Neuronal stem cell (in vitro differentiated cells): ENCODE results near the gene PLPP7.

Source experiments
- DNase-seq: peaks from one replicate; pipeline ENCODE4 v3.0.0-alpha.2; 2013; ENCODE audit warnings: low spot score
- H2AFZ ChIP-seq: one replicate; pipeline ENCODE4 v1.6.1; 2013; ENCODE audit warnings: mild to moderate bottlenecking, low read length, inconsistent platforms
- H2AK5ac ChIP-seq: 2 replicates; pipeline ENCODE4 v1.6.1; 2013; ENCODE audit warnings: low read depth, mild to moderate bottlenecking, inconsistent platforms, low read length, moderate library complexity, mixed read lengths
- H2BK120ac ChIP-seq: 2 replicates; pipeline ENCODE4 v1.6.1; 2013; ENCODE audit warnings: low read depth, mild to moderate bottlenecking, inconsistent platforms, low read length, moderate library complexity, mixed read lengths
- H2BK12ac ChIP-seq: one replicate; pipeline ENCODE4 v1.6.1; 2013; ENCODE audit warnings: low read length, inconsistent platforms
- H2BK15ac ChIP-seq: 2 replicates; pipeline ENCODE4 v1.6.1; 2013; ENCODE audit warnings: mild to moderate bottlenecking, low read length, inconsistent platforms, mixed read lengths
- H2BK5ac ChIP-seq: one replicate; pipeline ENCODE4 v1.6.1; 2013; ENCODE audit warnings: inconsistent platforms, mild to moderate bottlenecking, low read length, moderate library complexity
- H3K14ac ChIP-seq: one replicate; pipeline ENCODE4 v1.6.1; 2013; ENCODE audit warnings: low read length, inconsistent platforms
- H3K18ac ChIP-seq: 2 replicates; pipeline ENCODE4 v1.6.1; 2013; ENCODE audit warnings: low read length, inconsistent platforms
- H3K23ac ChIP-seq: 2 replicates; pipeline ENCODE4 v1.6.1; 2013; ENCODE audit warnings: low read depth, mild to moderate bottlenecking, mixed read lengths, low read length, inconsistent platforms; ENCODE audit not compliant: poor library complexity
- H3K27ac ChIP-seq: replicated peaks from 3 replicates; pipeline ENCODE4 v1.5.1; 2013; ENCODE audit warnings: low read length, inconsistent platforms
- H3K27me3 ChIP-seq, 3 experiments: 2 replicates each; pipeline ENCODE4 v1.6.1; 2013; ENCODE audit warnings: low read length in 3 of 3, mild to moderate bottlenecking in 2 of 3, inconsistent platforms in 1 of 3, low read depth in 1 of 3, mixed read lengths in 1 of 3, moderate library complexity in 1 of 3; ENCODE audit not compliant: control insufficient read depth in 3 of 3, insufficient read depth in 3 of 3
- H3K36me3 ChIP-seq, 2 donors: replicated peaks in 1 of 2; 2 replicates each; pipeline ENCODE4 v1.6.1; 2013; ENCODE audit warnings: low read length in 2 of 2; ENCODE audit not compliant: control insufficient read depth in 2 of 2, insufficient read depth in 2 of 2
- H3K4ac ChIP-seq: 2 replicates; pipeline ENCODE4 v1.6.1; 2013; ENCODE audit warnings: inconsistent platforms, mild to moderate bottlenecking, low read length, moderate library complexity
- H3K4me1 ChIP-seq, 2 donors: 1 replicate in 1 of 2; 2 replicates in 1 of 2; pipeline ENCODE4 v1.6.1; 2013; ENCODE audit warnings: low read length in 2 of 2, low read depth in 1 of 2; ENCODE audit not compliant: control insufficient read depth in 2 of 2, insufficient read depth in 1 of 2
- H3K4me2 ChIP-seq: one replicate; pipeline ENCODE4 v1.6.1; 2013; ENCODE audit warnings: mild to moderate bottlenecking, low read length, inconsistent platforms; ENCODE audit not compliant: insufficient read depth, poor library complexity, severe bottlenecking
- H3K4me3 ChIP-seq, 2 donors: 2 replicates each; pipeline ENCODE4 v1.5.1; 2013; ENCODE audit warnings: low read length in 2 of 2, mild to moderate bottlenecking in 2 of 2, inconsistent platforms in 1 of 2, moderate library complexity in 1 of 2
- H3K79me1 ChIP-seq: one replicate; pipeline ENCODE4 v1.6.1; 2013; ENCODE audit warnings: low read depth, mild to moderate bottlenecking, inconsistent platforms, low read length, moderate library complexity
- H3K9ac ChIP-seq: one replicate; pipeline ENCODE4 v1.6.1; 2013; ENCODE audit warnings: mild to moderate bottlenecking, low read depth, low read length, inconsistent platforms; ENCODE audit not compliant: poor library complexity
- H3K9me3 ChIP-seq, 2 donors: replicated peaks in 1 of 2; 2 replicates each; pipeline versions ENCODE3 to v1.6.1; 2013; ENCODE audit warnings: low read length in 2 of 2, mild to moderate bottlenecking in 2 of 2, inconsistent platforms in 1 of 2, low read depth in 1 of 2, mixed read lengths in 1 of 2, moderate library complexity in 1 of 2; ENCODE audit not compliant: control insufficient read depth in 2 of 2, insufficient read depth in 1 of 2
- H4K8ac ChIP-seq: one replicate; pipeline ENCODE4 v1.6.1; 2013; ENCODE audit warnings: low read depth, mild to moderate bottlenecking, inconsistent platforms, low read length, moderate library complexity
- H4K91ac ChIP-seq: one replicate; pipeline ENCODE4 v1.6.1; 2013; ENCODE audit warnings: low read length, low read depth, mild to moderate bottlenecking, inconsistent platforms; ENCODE audit not compliant: poor library complexity
- WGBS, 2 donors: extraction: QIAGEN DNeasy Blood & Tissue Kit; methylation state at CpG; one replicate each; pipeline ENCODE4 v1.1.7; 2013; ENCODE audit warnings: missing lambda C conversion rate in 2 of 2, mixed read lengths in 1 of 2; ENCODE audit not compliant: insufficient read length in 2 of 2, insufficient replicate concordance in 1 of 2; ENCODE audit errors: extremely low coverage in 2 of 2; 5-methylcytosine and 5-hydroxymethylcytosine counted together

Gene PLPP7

GRCh38 chr9:131287359-131287758 lies 2.2 kb upstream of the PLPP7 start:
- no peak overlapping the region for H2BK15ac ChIP-seq
- H2BK5ac ChIP-seq = no peak overlapping the region
- H3K9me3 ChIP-seq = no peaks in the 10 kb centered on the region
- DNase-seq = no peak
- H3K4me1 ChIP-seq = peaks cover 13% of the 10 kb centered on the region in 2 donors
- H3K23ac ChIP-seq = no peak overlapping the region
- no peak overlapping the region for H3K4me2 ChIP-seq
- H2AK5ac ChIP-seq = peak overlapping the region; percentile 81
- no peak overlapping the region for H2AFZ ChIP-seq
- H3K4me3 ChIP-seq = no peak overlapping the region
- no peak overlapping the region for H3K18ac ChIP-seq
- H3K27me3 ChIP-seq = peaks cover 0 to 20% (median 5%) of the 10 kb centered on the region in 3 experiments
- no CpG with 5 or more reads among the region's 6 CpGs for WGBS, 2 donors
- no peaks in the 10 kb centered on the region for H3K36me3 ChIP-seq
- H3K27ac ChIP-seq = no peak overlapping the region
- no peak overlapping the region for H3K9ac ChIP-seq
- peaks cover 4% of the 10 kb centered on the region for H3K79me1 ChIP-seq
- no peak overlapping the region for H4K91ac ChIP-seq
- H2BK12ac ChIP-seq = no peak overlapping the region
- H2BK120ac ChIP-seq = no peak overlapping the region
- H4K8ac ChIP-seq = no peak overlapping the region
- no peak overlapping the region for H3K14ac ChIP-seq
- no peak overlapping the region for H3K4ac ChIP-seq

DNA sequence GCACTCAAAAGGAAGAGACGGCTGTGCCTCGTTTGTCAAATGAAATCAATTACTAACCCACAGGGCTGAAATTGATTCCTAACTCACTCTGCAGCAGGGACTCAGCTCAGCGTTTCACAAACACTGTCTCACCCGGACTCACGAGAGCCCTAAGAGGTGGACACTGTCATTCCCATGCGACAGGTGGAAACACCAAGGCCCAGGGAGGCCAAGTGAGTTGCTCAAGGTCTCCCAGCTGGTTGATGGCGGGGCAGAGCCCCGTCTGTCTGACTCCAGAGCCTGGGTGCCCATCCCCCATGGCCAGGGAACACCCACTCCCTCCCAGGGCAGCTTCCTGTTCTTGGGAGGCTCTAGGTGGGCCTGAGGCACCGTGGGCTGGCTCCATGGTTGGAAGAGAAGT lies 1.3 kb upstream of the PLPP7 start:
- no CpG with 5 or more reads among the region's 9 CpGs for WGBS, 2 donors
- Histone ChIP-seq H3K79me1 (peaks cover 4% of the 10 kb centered on the region), H3K4me3 (no peak overlapping the region), H3K18ac (no peak overlapping the region), H2BK15ac (no peak overlapping the region), H4K91ac (no peak overlapping the region), H2BK5ac (no peak overlapping the region), H3K9me3 (no peaks in the 10 kb centered on the region), H2AK5ac (peak overlapping the region; percentile 8), H3K27ac (no peak overlapping the region), H3K4me2 (no peak overlapping the region), H3K27me3 (peaks cover 0 to 14% (median under 1%) of the 10 kb centered on the region in 3 experiments), H3K23ac (no peak overlapping the region), H3K9ac (no peak overlapping the region), H3K4ac (no peak overlapping the region), H2AFZ (peak overlapping the region; percentile 98), H3K36me3 (no peaks in the 10 kb centered on the region), H2BK120ac (no peak overlapping the region), H4K8ac (no peak overlapping the region), H3K14ac (no peak overlapping the region), H2BK12ac (peak overlapping the region; percentile 8), H3K4me1 (peaks cover 11 to 13% of the 10 kb centered on the region in 2 donors)
- no peak for DNase-seq

GRCh38 chr9:131290036-131290766 lies 678 bp downstream of the PLPP7 start:
- H3K23ac ChIP-seq = peak overlapping the region; percentile 86
- H3K14ac ChIP-seq = peak overlapping the region; percentile 85
- no CpG with 5 or more reads among the region's 34 CpGs for WGBS, 2 donors
- no peaks in the 10 kb centered on the region for H3K36me3 ChIP-seq
- H3K79me1 ChIP-seq = peaks cover 4% of the 10 kb centered on the region
- peak overlapping the region; percentile 99 for H4K91ac ChIP-seq
- H4K8ac ChIP-seq = peak overlapping the region; percentile 68
- peak overlapping the region; percentile 72 for H2BK5ac ChIP-seq
- peak overlapping the region; percentile 42 for H3K4me2 ChIP-seq
- H3K4me3 ChIP-seq = peak overlapping the region in 1 of 2 donors; percentile 49
- peaks cover 10 to 13% of the 10 kb centered on the region in 2 donors for H3K4me1 ChIP-seq
- H3K9me3 ChIP-seq = no peaks in the 10 kb centered on the region
- peak overlapping the region; percentile 98 for H2AFZ ChIP-seq
- peak overlapping the region; percentile 97 for H2BK15ac ChIP-seq
- H2AK5ac ChIP-seq = peak overlapping the region; percentile 99
- no peak for DNase-seq
- peak overlapping the region; percentile 65 for H3K9ac ChIP-seq
- peak overlapping the region; percentile 94 for H3K18ac ChIP-seq
- H2BK120ac ChIP-seq = peak overlapping the region; percentile 75
- no peak overlapping the region for H2BK12ac ChIP-seq
- no peaks in the 10 kb centered on the region for H3K27me3 ChIP-seq
- peak overlapping the region; percentile 70 for H3K4ac ChIP-seq
- H3K27ac ChIP-seq = no peak overlapping the region

- Histone ChIP-seq H2BK5ac (peak overlapping the region; percentile 72), H2AFZ (peak overlapping the region; percentile 98), H4K91ac (peak overlapping the region; percentile 99), H2AK5ac (peak overlapping the region; percentile 99), H3K27ac (no peak overlapping the region), H3K4me3 (no peak overlapping the region), H3K79me1 (peaks cover 4% of the 10 kb centered on the region), H3K9ac (no peak overlapping the region), H3K4me1 (peaks cover 10 to 13% of the 10 kb centered on the region in 2 donors), H3K23ac (peak overlapping the region; percentile 86), H2BK120ac (no peak overlapping the region), H3K36me3 (no peaks in the 10 kb centered on the region), H2BK12ac (no peak overlapping the region), H3K4me2 (no peak overlapping the region), H3K9me3 (no peaks in the 10 kb centered on the region), H2BK15ac (peak overlapping the region; percentile 97), H3K4ac (peak overlapping the region; percentile 70), H3K14ac (no peak overlapping the region), H4K8ac (no peak overlapping the region), H3K18ac (peak overlapping the region; percentile 52), H3K27me3 (no peaks in the 10 kb centered on the region)
- WGBS, 2 donors = no CpG with 5 or more reads among the region's 17 CpGs
- DNase-seq = no peak
Observed at GRCh38 chr9:131290767-131291370, 1.3 kb downstream of the PLPP7 start.
